Camera-type eye (tissue), 1 donor: Measurements from ENCODE around the gene GPA33. TPM values are rescaled to one million over a fixed set of nuclear protein-coding genes. Genes with fewer than 3 reads are reported as not detected.

ENCODE experiments used
- total RNA-seq: library from RNA; depleted of rRNA; stranded (reverse); fragments of >200 nt; gene quantifications from one replicate; pipeline ENCODE4 v1.2.3, GENCODE V29; 2014

GPA33 gene, protein sequence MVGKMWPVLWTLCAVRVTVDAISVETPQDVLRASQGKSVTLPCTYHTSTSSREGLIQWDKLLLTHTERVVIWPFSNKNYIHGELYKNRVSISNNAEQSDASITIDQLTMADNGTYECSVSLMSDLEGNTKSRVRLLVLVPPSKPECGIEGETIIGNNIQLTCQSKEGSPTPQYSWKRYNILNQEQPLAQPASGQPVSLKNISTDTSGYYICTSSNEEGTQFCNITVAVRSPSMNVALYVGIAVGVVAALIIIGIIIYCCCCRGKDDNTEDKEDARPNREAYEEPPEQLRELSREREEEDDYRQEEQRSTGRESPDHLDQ
- total RNA-seq: not detected

GRCh38 chr1:167090314-167090942 is at the start of gene GPA33:
Gene GPA33, minus strand, starts transcription at chr1:167090377. Its CDS starts 90 bp downstream, at chr1:167090287.

DNA sequence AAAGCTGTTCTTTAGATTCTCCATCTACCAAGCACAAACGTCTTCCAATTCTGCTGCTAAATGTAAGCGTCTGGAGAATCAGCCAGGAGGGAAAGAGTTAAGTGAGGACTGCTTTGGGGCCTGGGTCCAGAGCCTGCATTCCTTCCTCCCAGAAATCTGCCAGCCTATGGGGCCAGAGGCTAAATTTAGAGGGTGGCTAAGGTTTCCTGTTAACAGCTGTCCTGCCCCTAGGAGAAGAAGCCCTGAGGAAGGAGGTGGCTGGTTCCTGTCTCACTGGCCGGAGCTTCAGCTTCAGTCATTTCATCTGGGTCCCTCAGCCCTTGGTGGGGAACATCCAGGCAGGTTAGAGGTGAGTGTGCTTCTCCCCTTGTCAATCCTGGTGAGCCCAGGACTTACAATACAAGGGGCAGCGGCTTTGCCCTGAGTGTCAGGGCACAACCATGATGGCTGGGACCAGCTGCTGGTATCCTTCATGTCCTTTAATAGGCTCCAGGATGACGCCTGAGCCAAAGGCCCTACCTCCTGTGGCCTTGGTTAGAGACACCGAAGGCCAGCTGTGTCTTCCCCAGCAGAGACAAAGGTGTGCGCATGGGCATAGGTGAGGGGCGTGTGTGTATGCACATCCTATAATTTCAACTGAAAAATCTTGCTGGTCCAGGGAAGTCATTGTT is 3.8 kb upstream of the GPA33 start, which contains the start of gene STYXL2:
STYXL2 (plus strand) TSS at position 230 of the 671 bp plus-strand sequence. CDS start 775 bp downstream, outside the sequence.

Other genes with a start within 250 kb of the GPA33 start
- gene TADA1, start 214.1 kb downstream of the GPA33 start, total RNA-seq: 32.9 TPM
- gene ILDR2, start 114.8 kb downstream of the GPA33 start, total RNA-seq: 153 TPM
- gene MAEL, start 101.1 kb downstream of the GPA33 start, total RNA-seq: 2.4 TPM
- gene STYXL2, start 3.7 kb upstream of the GPA33 start, total RNA-seq: 7.7 TPM
- 62.8 TPM for gene POU2F1, start 130.5 kb upstream of the GPA33 start, total RNA-seq